Body of pancreas (tissue), 4 donors: ENCODE results near the gene TEX30.

Source experiments
- CTCF ChIP-seq, 7 experiments: fragments of 450-650 bp in 4 of 7; fragments of 200-600 bp in 3 of 7; sonication (generic) in 3 of 7; IDR thresholded peaks; one replicate each; pipeline ENCODE4 v1.5.1; 2016 to 2019; ENCODE audit warnings: antibody characterized with exemption in 7 of 7
- POLR2A ChIP-seq, 3 donors: fragments of 450-650 bp; IDR thresholded peaks; one replicate each; pipeline ENCODE4 v1.6.1; 2016; ENCODE audit warnings: antibody characterized with exemption in 3 of 3, mild to moderate bottlenecking in 2 of 3

- TF ChIP-seq CTCF (IDR thresholded peaks at IDR 0.05) (no peak), POLR2A (IDR thresholded peaks at IDR 0.05) (no peak)
Observed at GRCh38 chr13:102805680-102806079, 32.1 kb upstream of the TEX30 start.
